Measurements from ENCODE around the gene SLC38A8. TPM values are rescaled to one million over a fixed set of nuclear protein-coding genes. Genes with fewer than 3 reads are reported as not detected.
A peak's percentile ranks its signal among the peaks of the same experiment; 100 is the strongest.

Gene SLC38A8
- total RNA-seq, 2 donors from 2014 or later: not detected

DNA sequence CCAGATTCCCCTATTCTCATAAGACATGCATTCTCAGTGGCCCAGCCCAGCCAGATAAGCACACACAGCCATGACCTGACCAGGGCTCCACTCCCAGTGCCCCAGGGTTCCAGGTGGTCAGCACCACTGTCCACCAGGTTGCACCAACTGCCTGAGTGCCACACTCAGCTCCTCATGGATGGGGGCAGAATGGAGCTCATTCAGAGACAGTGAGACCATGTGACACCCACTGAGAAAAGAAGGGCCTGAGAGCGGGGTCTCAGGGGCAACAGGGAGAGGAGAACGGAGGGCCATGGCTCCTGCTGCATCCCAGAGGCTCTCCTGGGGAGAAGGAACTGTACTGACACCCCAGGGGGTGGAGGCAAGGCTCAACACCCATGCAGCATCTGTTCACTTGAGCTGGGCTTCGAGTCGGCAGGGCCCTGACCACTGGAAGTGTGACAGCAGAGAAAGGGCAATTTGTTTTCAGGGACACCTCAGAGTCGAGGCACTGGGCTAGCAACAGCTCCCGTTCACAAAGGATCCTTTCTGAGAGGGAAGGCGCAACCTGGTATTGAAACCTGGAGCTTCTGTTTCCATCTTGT, 18.7 kb upstream of the SLC38A8 start:
- Mint-ChIP-seq H3K36me3 (peaks cover 11% of the 10 kb centered on the region), H3K4me1 (ENCODE audit: low read depth in 2 of 2) (peaks cover 0 to 3% of the 10 kb centered on the region in 2 donors)

DNA sequence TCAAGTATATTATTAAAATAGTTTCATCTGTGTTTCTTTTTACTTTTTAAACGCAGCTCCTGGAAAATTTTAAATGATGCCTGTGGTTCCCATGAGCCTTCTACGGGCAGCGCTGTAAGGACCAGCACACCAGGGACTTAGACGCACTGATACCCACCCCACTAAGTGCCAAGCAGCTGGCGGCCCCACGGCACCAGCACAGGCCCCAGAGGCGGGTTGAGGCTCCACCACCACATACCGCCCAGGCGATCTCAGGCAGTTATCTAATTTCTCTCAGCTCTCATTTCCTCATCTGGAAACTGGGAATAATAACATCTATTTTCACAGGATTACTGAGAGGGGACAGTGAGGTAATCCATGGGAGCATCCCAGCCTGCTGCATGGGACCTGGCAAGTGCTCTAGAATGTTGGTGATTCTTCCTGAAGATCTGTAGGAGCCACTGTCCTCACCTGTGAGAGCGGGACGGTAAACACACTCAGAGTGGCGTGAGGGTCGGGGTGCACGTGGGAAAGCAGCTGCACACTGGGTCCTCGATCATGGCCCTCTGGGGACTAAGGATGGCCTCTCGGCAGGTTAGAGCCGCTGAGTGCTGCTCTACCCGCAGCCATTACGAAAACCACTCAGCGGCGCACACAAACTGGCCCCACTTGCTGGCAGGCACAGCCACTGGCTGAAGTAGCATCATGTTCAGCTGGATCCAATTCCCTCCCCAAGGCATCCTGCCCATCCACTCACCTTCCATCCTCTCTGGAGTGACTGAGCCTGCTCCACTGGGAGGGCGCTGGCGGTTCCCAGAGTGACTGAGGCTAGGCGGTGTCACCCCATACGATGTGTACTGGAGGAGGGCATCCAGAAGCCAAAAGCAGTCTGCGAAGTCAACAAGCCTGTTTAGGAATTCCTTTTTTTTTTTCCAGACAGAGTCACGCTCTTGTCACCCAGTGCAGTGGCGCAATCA, 17.6 kb upstream of the SLC38A8 start:
- H3K4me3 Mint-ChIP-seq: no peak overlapping the region
- H3K27ac Mint-ChIP-seq: no peak overlapping the region
- peaks cover 11% of the 10 kb centered on the region for H3K36me3 Mint-ChIP-seq

More for the DNA sequence above, 18.7 kb upstream of the SLC38A8 start:
- Mint-ChIP-seq H3K27me3 (no peaks in the 10 kb centered on the region), H3K27ac (no peak overlapping the region), H3K4me3 (no peak overlapping the region), H3K9me3 (no peaks in the 10 kb centered on the region)
- DNase-seq (ENCODE audit: low spot score) (no peak), ATAC-seq (no peak)

DNA sequence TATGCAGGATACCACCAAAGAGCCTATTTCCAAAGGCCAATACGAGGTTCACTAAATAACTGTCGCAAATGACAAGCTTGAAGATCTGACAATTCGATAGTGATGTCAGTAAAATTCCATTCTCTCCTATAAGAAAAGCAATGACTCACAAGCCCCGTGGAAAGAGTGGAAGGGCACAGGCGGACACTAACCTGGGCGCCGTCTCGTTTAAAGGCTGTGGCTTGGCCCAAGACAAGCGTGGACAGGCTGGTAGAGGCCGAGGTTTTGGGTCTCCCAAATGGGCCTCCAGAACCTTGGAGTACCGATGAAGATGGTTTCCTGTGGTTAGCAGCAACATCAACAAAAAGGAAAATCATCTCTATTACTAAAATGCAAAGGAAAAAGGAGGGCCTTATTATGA, 16.5 kb upstream of the SLC38A8 start:
- Mint-ChIP-seq H3K27me3 (no peaks in the 10 kb centered on the region), H3K4me3 (no peak overlapping the region), H3K9me3 (no peaks in the 10 kb centered on the region), H3K27ac (no peak overlapping the region), H3K4me1 (ENCODE audit: low read depth in 2 of 2) (peaks cover 0 to 3% of the 10 kb centered on the region in 2 donors), H3K36me3 (peaks cover 14% of the 10 kb centered on the region)
- no peak for ATAC-seq
- no peak for DNase-seq (ENCODE audit: low spot score)

More for the DNA sequence above, 17.6 kb upstream of the SLC38A8 start:
- H3K27me3 Mint-ChIP-seq: no peaks in the 10 kb centered on the region
- DNase-seq (ENCODE audit: low spot score) (no peak), ATAC-seq (peak in 1 of 2 donors; percentile 22)
- H3K9me3 Mint-ChIP-seq: no peaks in the 10 kb centered on the region
- peaks cover 0 to 3% of the 10 kb centered on the region in 2 donors for H3K4me1 Mint-ChIP-seq (ENCODE audit: low read depth in 2 of 2)

DNA sequence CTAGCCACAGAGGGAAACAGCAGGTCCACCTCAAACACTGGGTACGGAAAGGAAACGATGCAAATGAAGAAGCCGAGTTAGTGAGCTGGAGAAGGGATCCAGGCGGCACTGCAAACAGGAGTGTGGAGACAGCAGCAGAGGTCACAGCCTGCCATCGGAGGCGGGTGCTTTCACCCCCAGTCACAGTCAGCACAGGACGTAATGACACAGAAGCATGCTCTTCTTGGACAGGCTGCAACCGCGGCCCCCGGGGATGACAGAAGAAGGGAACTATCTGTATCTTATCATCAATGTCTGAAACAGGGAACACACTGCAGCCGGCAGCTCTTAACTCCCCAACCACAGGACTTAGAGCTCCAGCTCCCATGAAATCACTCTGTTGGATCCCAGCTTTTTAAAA, 16.1 kb upstream of the SLC38A8 start:
- Mint-ChIP-seq H3K4me1 (ENCODE audit: low read depth in 2 of 2) (peaks cover 0 to 3% of the 10 kb centered on the region in 2 donors), H3K9me3 (no peaks in the 10 kb centered on the region), H3K36me3 (peaks cover 14% of the 10 kb centered on the region), H3K4me3 (no peak overlapping the region), H3K27me3 (no peaks in the 10 kb centered on the region), H3K27ac (no peak overlapping the region)
- ATAC-seq (no peak), DNase-seq (ENCODE audit: low spot score) (no peak)

DNA sequence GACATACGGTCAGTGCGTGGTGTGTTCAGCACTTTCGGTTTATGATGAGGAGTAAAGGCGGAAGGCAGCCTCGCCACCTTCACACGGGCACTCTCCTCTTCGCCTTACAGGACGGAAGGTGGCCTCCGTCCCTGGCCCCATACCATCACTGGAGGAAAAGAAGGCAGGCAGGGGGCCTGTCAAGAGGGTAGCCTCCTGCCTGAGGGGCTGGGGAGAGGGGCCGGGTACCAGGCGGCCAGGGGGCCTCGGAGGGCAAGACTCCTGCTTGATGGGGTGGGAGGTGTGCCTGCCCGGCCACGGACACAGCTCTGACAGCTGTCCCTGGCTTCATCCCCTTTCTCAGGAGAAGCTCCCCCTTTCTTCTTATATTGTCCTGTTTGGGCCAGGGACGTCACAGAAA, 15.6 kb upstream of the SLC38A8 start:
- peaks cover 10% of the 10 kb centered on the region for H3K36me3 Mint-ChIP-seq
- H3K27ac Mint-ChIP-seq: no peak overlapping the region
- peaks cover 0 to 3% of the 10 kb centered on the region in 2 donors for H3K4me1 Mint-ChIP-seq (ENCODE audit: low read depth in 2 of 2)
- no peak overlapping the region for H3K4me3 Mint-ChIP-seq
- no peak for ATAC-seq
- no peak for DNase-seq (ENCODE audit: low spot score)
- no peaks in the 10 kb centered on the region for H3K27me3 Mint-ChIP-seq
- H3K9me3 Mint-ChIP-seq: no peaks in the 10 kb centered on the region

DNA sequence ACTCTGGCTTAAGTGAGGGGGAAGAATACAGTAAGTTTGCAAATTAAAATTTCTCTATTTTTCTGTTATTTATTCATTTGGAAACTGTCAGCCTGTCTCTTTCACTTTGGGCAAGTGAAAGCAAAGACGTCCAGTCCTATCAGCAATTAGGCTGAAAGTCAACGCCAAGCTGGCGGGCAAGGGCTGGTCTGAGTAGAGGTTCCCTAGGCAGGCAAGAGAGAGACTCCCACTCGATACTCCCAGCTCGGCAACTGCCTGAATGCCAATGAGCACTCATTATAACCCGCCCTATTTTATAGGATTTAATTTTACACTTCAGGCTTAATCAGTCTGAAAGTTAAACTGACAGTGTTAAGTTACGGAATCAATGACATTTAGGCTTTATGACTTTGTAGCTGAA, 14.3 kb upstream of the SLC38A8 start:
- Mint-ChIP-seq H3K4me1 (ENCODE audit: low read depth in 2 of 2) (peaks cover 0 to 3% of the 10 kb centered on the region in 2 donors), H3K27me3 (no peaks in the 10 kb centered on the region), H3K36me3 (peaks cover 15% of the 10 kb centered on the region), H3K27ac (peak overlapping the region in 1 of 2 donors; percentile 49), H3K9me3 (no peaks in the 10 kb centered on the region), H3K4me3 (no peak overlapping the region)
- DNase-seq (ENCODE audit: low spot score) (no peak), ATAC-seq (no peak)

DNA sequence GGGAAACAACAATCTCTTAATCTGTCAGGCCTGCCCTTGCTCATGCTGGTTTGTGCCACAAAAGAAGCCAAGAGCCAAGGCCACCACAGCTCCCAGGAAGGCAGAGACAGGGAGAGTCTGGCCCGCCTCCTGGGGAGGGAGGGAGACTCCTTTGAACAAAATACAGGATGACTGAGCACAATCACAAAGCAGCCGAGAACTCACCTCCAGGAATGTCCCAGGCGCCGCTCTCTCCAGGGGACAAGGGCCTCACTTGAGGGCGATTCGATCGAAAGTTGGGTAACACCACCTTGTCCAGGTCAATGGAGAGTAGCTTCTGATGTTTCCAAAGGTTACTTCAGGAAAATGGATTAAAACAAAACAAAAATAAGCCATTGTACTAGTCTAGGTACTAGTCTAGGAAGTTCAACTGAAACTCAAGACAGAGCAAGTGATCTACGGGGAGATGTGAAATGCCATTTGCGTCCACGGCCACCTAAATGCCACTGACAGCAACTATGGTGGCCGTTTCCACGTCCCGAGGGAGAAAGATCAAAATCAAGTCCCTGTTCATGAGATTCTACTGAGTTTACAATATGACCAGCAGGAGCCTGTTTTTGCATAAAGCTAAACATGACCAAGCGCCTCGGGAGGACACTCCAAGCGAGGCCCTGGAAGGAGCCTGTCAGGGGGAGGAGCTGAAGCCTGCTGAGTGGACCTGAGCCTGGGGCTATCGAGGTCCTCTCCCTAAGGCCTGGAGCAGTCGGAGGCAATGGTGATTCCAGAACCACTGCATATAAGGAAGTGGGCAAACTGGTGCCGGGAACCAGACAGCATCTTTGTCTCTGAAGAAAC, 13.4 kb upstream of the SLC38A8 start:
- no peaks in the 10 kb centered on the region for H3K27me3 Mint-ChIP-seq
- H3K27ac Mint-ChIP-seq: peak overlapping the region in 1 of 2 donors; percentile 49
- peaks cover 0 to 3% of the 10 kb centered on the region in 2 donors for H3K4me1 Mint-ChIP-seq (ENCODE audit: low read depth in 2 of 2)
- H3K9me3 Mint-ChIP-seq: no peaks in the 10 kb centered on the region
- peaks cover 15% of the 10 kb centered on the region for H3K36me3 Mint-ChIP-seq
- ATAC-seq (no peak), DNase-seq (ENCODE audit: low spot score) (no peak)
- no peak overlapping the region for H3K4me3 Mint-ChIP-seq

DNA sequence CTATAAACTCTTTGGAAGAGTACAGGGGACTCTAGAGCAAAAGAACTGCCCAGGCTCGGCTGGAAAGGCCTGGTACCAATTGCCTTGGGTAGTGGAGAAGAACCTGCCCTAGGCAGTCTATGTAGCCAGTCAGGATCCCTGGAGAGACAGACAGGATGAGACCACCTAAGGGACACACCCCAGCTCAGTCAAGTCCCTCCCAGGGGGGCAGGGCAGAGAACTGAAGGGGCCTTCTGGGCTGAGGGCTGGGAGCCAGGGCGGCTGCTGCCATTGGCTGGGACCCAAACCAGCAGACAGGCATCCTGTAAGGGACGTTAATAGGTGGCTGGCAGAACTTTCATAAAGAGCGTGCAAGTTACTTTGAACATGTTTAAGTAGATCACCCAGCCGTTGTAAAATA, 12.8 kb upstream of the SLC38A8 start:
- peaks cover 15% of the 10 kb centered on the region for H3K36me3 Mint-ChIP-seq
- no peak overlapping the region for H3K27ac Mint-ChIP-seq
- ATAC-seq: no peak
- no peak overlapping the region for H3K4me3 Mint-ChIP-seq
- no peaks in the 10 kb centered on the region for H3K27me3 Mint-ChIP-seq
- peaks cover 0 to 3% of the 10 kb centered on the region in 2 donors for H3K4me1 Mint-ChIP-seq (ENCODE audit: low read depth in 2 of 2)
- H3K9me3 Mint-ChIP-seq: no peaks in the 10 kb centered on the region
- no peak for DNase-seq (ENCODE audit: low spot score)

DNA sequence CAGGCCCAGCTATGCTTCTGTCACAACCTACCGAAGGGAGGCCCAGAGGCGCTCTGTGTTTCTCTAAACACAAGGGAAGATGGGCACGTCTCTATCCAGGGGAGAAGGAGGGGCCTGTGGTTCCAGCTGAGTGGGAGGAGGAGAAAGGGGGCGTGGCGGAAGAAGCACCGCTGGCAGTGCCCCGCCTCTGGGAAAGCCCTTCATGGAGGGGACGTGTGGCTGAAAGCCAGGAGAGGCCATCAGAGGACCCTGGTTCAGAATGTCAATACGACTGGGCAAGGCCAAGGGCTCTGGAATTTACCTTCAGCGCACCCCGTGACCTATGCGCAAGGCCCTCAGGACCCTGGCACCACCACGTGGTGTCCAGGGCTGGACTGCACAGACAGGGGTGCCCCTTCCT, 12.3 kb upstream of the SLC38A8 start:
- Mint-ChIP-seq H3K9me3 (no peaks in the 10 kb centered on the region), H3K4me1 (ENCODE audit: low read depth in 2 of 2) (peaks cover 0 to 3% of the 10 kb centered on the region in 2 donors), H3K27me3 (no peaks in the 10 kb centered on the region), H3K4me3 (no peak overlapping the region), H3K27ac (no peak overlapping the region), H3K36me3 (peaks cover 15% of the 10 kb centered on the region)
- ATAC-seq: no peak
- no peak for DNase-seq (ENCODE audit: low spot score)

DNA sequence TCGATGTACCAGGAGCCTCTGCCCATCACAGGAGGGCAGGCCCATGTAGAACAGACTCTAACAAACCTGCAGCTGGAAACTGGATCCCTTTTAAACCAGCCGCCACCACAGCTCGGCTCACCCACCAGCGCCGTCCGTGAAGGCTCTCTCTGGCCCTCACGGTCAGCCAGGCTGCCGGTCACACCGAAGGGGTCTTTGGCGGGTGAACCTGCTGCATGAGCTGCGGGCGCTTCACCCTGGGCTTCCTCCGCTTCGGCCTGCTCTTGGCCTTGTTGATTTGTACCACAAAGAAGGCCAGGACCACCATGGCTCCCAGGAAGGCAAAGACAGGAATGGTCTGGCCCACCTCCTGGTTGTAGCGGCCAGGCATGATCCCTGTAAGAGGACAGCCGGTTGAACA, 11.7 kb upstream of the SLC38A8 start:
- no peak for DNase-seq (ENCODE audit: low spot score)
- Mint-ChIP-seq H3K36me3 (peaks cover 15% of the 10 kb centered on the region), H3K9me3 (no peaks in the 10 kb centered on the region)

DNA sequence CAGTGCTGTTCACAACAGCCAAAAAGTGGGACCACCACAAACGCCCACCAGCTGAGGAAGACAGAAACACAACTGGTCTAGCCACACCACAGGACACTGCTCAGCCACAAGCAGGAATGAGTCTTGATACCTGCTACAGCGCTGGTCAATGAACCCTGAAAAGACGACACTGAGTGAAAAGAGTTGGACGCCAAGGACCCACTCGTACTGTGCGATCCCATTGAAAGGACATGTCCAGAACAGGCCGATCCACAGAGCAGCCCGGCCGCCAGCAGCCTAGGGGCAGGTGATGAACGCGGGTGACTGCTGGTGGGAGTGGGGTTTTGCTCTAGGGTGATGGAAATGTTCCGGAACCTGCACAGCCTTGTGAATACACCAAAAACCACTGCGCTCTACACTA, 10.6 kb upstream of the SLC38A8 start:
- H3K4me1 Mint-ChIP-seq (ENCODE audit: low read depth in 2 of 2): peaks cover 0 to 3% of the 10 kb centered on the region in 2 donors
- peaks cover 15% of the 10 kb centered on the region for H3K36me3 Mint-ChIP-seq
- DNase-seq (ENCODE audit: low spot score) (no peak), ATAC-seq (no peak)
- H3K27me3 Mint-ChIP-seq: no peaks in the 10 kb centered on the region
- H3K9me3 Mint-ChIP-seq: no peaks in the 10 kb centered on the region
- H3K4me3 Mint-ChIP-seq: no peak overlapping the region
- H3K27ac Mint-ChIP-seq: no peak overlapping the region

More for the DNA sequence above, 11.7 kb upstream of the SLC38A8 start:
- no peak for ATAC-seq
- H3K27ac Mint-ChIP-seq: no peak overlapping the region
- H3K27me3 Mint-ChIP-seq: no peaks in the 10 kb centered on the region
- no peak overlapping the region for H3K4me3 Mint-ChIP-seq
- H3K4me1 Mint-ChIP-seq (ENCODE audit: low read depth in 2 of 2): peaks cover 0 to 3% of the 10 kb centered on the region in 2 donors

DNA sequence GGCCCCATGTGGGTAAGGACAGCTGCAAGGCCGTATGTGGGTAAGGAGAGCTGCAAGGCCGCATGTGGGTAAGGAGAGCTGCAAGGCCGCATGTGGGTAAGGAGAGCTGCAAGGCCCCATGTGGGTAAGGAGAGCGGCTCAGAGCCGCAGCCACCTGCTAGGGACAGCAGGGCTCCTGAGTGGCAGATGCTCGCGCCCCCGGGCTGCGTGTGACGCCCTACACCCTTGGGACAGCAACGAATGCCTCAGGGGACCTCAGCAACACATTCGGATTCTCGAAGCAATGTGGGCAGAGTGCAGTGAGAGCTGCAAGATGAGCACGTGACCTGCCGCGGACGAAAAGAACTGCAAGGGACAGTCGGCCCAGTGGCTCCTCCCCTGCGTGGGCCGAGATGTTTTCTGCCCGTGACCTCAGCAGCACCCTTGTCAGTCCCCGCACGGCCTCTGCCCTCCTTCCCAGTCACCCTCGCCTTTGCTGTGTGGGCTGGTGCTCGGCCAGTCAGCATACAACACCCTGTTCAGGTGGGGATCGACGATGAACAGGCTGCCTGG, 9.6 kb upstream of the SLC38A8 start:
- ATAC-seq (no peak), DNase-seq (ENCODE audit: low spot score) (no peak)
- H3K27ac Mint-ChIP-seq: no peak overlapping the region
- H3K27me3 Mint-ChIP-seq: no peaks in the 10 kb centered on the region
- no peak overlapping the region for H3K4me3 Mint-ChIP-seq
- peaks cover 0 to 3% of the 10 kb centered on the region in 2 donors for H3K4me1 Mint-ChIP-seq (ENCODE audit: low read depth in 2 of 2)
- peaks cover 15% of the 10 kb centered on the region for H3K36me3 Mint-ChIP-seq
- H3K9me3 Mint-ChIP-seq: no peaks in the 10 kb centered on the region

DNA sequence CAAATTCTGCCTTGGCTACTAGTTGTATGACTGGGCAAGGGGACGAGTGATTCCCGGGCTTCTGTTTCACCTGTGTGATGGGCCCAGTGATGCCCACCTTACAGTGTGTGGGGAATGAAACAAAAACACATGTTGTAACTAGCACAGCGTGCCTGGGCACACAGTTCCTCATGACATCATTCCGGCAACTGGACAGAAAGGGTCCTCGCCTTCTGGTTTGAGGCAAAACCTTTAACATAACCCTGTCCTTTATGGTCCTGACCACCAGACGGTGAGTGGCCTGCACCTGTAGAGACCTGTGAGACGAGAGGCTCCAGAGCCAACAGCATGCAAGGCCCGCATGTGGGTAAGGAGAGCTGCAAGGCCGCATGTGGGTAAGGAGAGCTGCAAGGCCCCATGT, 7.7 kb upstream of the SLC38A8 start:
- H3K4me1 Mint-ChIP-seq (ENCODE audit: low read depth in 2 of 2): no peaks in the 10 kb centered on the region
- peaks cover 10% of the 10 kb centered on the region for H3K36me3 Mint-ChIP-seq
- H3K4me3 Mint-ChIP-seq: no peak overlapping the region
- H3K9me3 Mint-ChIP-seq: no peaks in the 10 kb centered on the region
- no peak for DNase-seq (ENCODE audit: low spot score)
- H3K27ac Mint-ChIP-seq: no peak overlapping the region
- H3K27me3 Mint-ChIP-seq: no peaks in the 10 kb centered on the region
- ATAC-seq: no peak
